ENCODE results near the gene BAG2. TPM values are rescaled to one million over a fixed set of nuclear protein-coding genes. Genes with fewer than 3 reads are reported as not detected.

The BAG2 gene
- total RNA-seq, 1 donor from 2014 or later: 1.5 TPM

DNA sequence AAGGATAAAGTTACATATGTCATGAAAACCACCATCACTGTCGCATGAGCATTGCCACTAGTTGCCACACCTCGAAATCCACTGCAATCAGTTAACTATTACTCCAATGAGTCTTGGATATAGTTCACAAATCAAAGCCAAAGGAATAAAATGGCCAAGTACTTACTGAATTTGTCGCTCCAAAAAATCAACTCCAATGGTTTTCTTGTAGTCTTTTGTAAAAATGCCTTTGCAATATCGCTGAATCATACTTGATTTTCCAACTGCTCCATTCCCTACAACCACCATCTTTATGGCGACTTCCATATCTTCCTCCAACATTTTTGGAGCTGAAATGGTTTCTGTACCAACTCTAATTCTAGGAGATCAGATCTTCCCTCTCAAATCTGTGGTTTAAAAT lies 37.9 kb downstream of the BAG2 start:
- Mint-ChIP-seq H3K4me1 (no peaks in the 10 kb centered on the region), H3K9me3 (peaks cover 11% of the 10 kb centered on the region), H3K27ac (no peak overlapping the region), H3K27me3 (ENCODE audit: insufficient read depth, low read depth) (peaks cover 2% of the 10 kb centered on the region), H3K36me3 (peaks cover 25% of the 10 kb centered on the region), H3K4me3 (no peak overlapping the region)
- no peaks in the 10 kb centered on the region for H3K27me3 ChIP-seq
- no peaks in the 10 kb centered on the region for H4K20me1 ChIP-seq (ENCODE audit: low read depth)
- no peak overlapping the region for H3K27ac ChIP-seq
- no peak overlapping the region for H3K4me3 ChIP-seq
- H3F3A ChIP-seq (ENCODE audit: low read depth): peaks cover 16% of the 10 kb centered on the region
- DNase-seq (ENCODE audit: low spot score): no peak
- no peaks in the 10 kb centered on the region for H3K9me3 ChIP-seq (ENCODE audit: low read depth)
- H3K9ac ChIP-seq: no peak overlapping the region
- no peak for TF ChIP-seq EZH2 (IDR thresholded peaks at IDR 0.05)
- TF ChIP-seq, protein P1, sequence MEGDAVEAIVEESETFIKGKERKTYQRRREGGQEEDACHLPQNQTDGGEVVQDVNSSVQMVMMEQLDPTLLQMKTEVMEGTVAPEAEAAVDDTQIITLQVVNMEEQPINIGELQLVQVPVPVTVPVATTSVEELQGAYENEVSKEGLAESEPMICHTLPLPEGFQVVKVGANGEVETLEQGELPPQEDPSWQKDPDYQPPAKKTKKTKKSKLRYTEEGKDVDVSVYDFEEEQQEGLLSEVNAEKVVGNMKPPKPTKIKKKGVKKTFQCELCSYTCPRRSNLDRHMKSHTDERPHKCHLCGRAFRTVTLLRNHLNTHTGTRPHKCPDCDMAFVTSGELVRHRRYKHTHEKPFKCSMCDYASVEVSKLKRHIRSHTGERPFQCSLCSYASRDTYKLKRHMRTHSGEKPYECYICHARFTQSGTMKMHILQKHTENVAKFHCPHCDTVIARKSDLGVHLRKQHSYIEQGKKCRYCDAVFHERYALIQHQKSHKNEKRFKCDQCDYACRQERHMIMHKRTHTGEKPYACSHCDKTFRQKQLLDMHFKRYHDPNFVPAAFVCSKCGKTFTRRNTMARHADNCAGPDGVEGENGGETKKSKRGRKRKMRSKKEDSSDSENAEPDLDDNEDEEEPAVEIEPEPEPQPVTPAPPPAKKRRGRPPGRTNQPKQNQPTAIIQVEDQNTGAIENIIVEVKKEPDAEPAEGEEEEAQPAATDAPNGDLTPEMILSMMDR (IDR thresholded peaks at IDR 0.05): no peak
- no peak for TF ChIP-seq EZH2phosphoT487 (IDR thresholded peaks at IDR 0.05)
- H2AFZ ChIP-seq (replicated peaks): no peak overlapping the region
- no peaks in the 10 kb centered on the region for H3K4me1 ChIP-seq
- no peak overlapping the region for H3K4me2 ChIP-seq
- no peaks in the 10 kb centered on the region for H3K36me3 ChIP-seq
- H3K79me2 ChIP-seq (ENCODE audit: low read depth): peaks cover 72% of the 10 kb centered on the region

DNA sequence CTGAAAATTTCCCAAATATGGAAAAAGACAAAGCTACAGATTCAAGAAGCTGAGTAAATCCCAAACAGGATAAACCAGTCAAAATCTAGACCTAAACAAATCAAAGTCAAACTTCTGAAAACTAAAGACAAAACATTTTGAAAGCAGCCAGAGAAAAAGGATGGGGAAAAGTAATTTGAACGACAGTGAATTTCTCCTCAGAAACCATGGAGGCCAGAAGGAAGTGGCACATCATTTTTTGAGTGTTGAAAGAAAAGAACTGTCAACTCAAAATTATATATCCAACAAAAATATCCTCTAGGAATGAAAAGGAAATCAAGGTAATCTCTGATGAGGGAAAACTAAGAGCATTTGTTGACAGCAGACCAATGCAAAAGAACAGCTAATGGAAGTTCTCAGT lies 43.1 kb downstream of the BAG2 start:
- Histone ChIP-seq H3K4me3 (no peak overlapping the region), H2AFZ (replicated peaks) (no peak overlapping the region), H3K4me1 (no peaks in the 10 kb centered on the region), H3K27ac (no peak overlapping the region), H3K27me3 (no peaks in the 10 kb centered on the region), H4K20me1 (ENCODE audit: low read depth) (no peaks in the 10 kb centered on the region), H3K79me2 (ENCODE audit: low read depth) (peaks cover 99% of the 10 kb centered on the region), H3K9ac (no peak overlapping the region), H3F3A (ENCODE audit: low read depth) (peaks cover 3% of the 10 kb centered on the region), H3K9me3 (ENCODE audit: low read depth) (peaks cover 4% of the 10 kb centered on the region), H3K36me3 (no peaks in the 10 kb centered on the region), H3K4me2 (no peak overlapping the region)
- Mint-ChIP-seq H3K27ac (no peak overlapping the region), H3K4me1 (no peaks in the 10 kb centered on the region), H3K4me3 (no peak overlapping the region), H3K27me3 (ENCODE audit: insufficient read depth, low read depth) (peaks cover 4% of the 10 kb centered on the region), H3K9me3 (peaks cover 51% of the 10 kb centered on the region), H3K36me3 (peaks cover 50% of the 10 kb centered on the region)
- TF ChIP-seq EZH2phosphoT487 (IDR thresholded peaks at IDR 0.05): no peak
- no peak for TF ChIP-seq EZH2 (IDR thresholded peaks at IDR 0.05)
- TF ChIP-seq, protein P1 (IDR thresholded peaks at IDR 0.05): no peak
- DNase-seq (ENCODE audit: low spot score): no peak

DNA sequence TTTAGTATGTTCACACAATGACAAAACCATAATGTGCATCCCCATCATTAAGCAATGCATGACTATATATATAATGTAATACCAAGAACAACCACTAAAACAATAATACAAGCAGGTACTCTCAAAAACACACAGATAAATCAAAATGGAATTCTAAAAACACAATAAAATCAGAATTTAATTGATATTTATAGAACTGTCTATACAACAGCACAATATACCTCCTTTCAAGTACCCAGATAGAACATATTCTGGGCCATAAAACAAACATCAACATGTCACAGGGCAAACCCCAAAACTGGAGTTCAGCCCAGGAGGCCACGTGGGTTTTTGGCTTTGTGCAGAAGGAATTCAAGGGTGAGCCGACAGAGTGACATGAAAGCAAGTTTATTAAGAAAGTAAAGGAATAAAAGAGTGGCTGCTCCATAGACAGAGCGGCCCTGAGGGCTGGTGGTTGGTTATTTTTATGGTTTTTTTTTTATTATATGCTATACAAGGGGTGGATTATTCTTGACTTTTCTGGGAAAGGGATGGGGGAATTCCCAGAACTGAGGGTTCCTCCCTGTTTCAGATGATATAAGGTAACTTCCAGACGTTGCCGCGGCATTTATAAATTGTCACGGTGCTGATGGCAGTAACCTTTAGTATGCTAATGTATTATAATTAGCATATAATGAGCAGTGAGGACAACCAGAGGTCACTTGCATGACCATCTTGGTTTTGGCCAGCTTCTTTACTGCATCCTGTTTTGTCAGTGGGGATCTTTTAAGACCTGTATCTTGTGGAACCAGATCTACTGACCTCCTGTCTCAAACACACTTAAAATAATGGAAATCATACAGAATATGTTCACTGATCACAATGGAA lies 44.3 kb downstream of the BAG2 start:
- Histone ChIP-seq H3K79me2 (ENCODE audit: low read depth) (peaks cover 99% of the 10 kb centered on the region), H3K4me1 (no peaks in the 10 kb centered on the region), H3K9ac (no peak overlapping the region), H2AFZ (replicated peaks) (no peak overlapping the region), H3K27ac (no peak overlapping the region), H3K36me3 (no peaks in the 10 kb centered on the region), H4K20me1 (ENCODE audit: low read depth) (no peaks in the 10 kb centered on the region), H3F3A (ENCODE audit: low read depth) (peaks cover 11% of the 10 kb centered on the region), H3K9me3 (ENCODE audit: low read depth) (peaks cover 4% of the 10 kb centered on the region), H3K27me3 (no peaks in the 10 kb centered on the region), H3K4me3 (no peak overlapping the region), H3K4me2 (no peak overlapping the region)
- peaks cover 48% of the 10 kb centered on the region for H3K36me3 Mint-ChIP-seq
- H3K9me3 Mint-ChIP-seq: peaks cover 51% of the 10 kb centered on the region
- no peak overlapping the region for H3K27ac Mint-ChIP-seq
- H3K4me3 Mint-ChIP-seq: no peak overlapping the region
- no peak for DNase-seq (ENCODE audit: low spot score)
- TF ChIP-seq, protein P1 (IDR thresholded peaks at IDR 0.05): no peak
- TF ChIP-seq EZH2phosphoT487 (IDR thresholded peaks at IDR 0.05) (no peak), EZH2 (IDR thresholded peaks at IDR 0.05) (no peak)
- peaks cover 4% of the 10 kb centered on the region for H3K4me1 Mint-ChIP-seq
- H3K27me3 Mint-ChIP-seq (ENCODE audit: insufficient read depth, low read depth): peaks cover 4% of the 10 kb centered on the region

Data from neural progenitor cell (in vitro differentiated cells).